IMR-90 (cell line): Measurements from ENCODE around the gene SOS1. TPM values are rescaled to one million over a fixed set of nuclear protein-coding genes. Genes with fewer than 3 reads are reported as not detected.

ENCODE experiments used
- ATAC-seq: fragments of 200-7000 bp; cut with Tn5 transposase; 2 replicates; pipeline ENCODE4 v1.9.1; 2020; ENCODE audit warnings: low read depth, mild to moderate bottlenecking, moderate library complexity
- BruUV-seq: library from RNA; stranded (reverse); fragments of 400-500 nt; replicated peaks from 2 replicates; lab custom pipeline; 2021; lab: Mats Ljungman, UMichigan
- CTCF ChIA-PET: fragments of 300-600 bp; formaldehyde crosslinking; extraction: SDS; loops from one replicate; lab custom pipeline; 2021; ENCODE audit warnings: antibody characterized with exemption; lab: Yijun Ruan, JAX
- POLR2A ChIA-PET: fragments of 300-600 bp; sonication (Branson Sonifier 250); formaldehyde crosslinking; loops from one replicate; lab custom pipeline; 2022; ENCODE audit warnings: antibody characterized with exemption; ENCODE audit not compliant: unreplicated experiment; lab: Charles Lee
- DNase-seq: peaks from one replicate; pipeline ENCODE4 v3.0.0; 2013
- H2AFZ ChIP-seq: replicated peaks from 2 replicates; pipeline ENCODE3; 2013; ENCODE audit warnings: low read length, mild to moderate bottlenecking; ENCODE audit not compliant: poor library complexity
- H2AK5ac ChIP-seq: 2 replicates; pipeline ENCODE4 v1.6.1; 2013; ENCODE audit warnings: low read depth, low read length, inconsistent platforms
- H2AK9ac ChIP-seq: replicated peaks from 2 replicates; pipeline ENCODE3; 2013; ENCODE audit warnings: mild to moderate bottlenecking, low read depth, low read length, moderate library complexity; ENCODE audit not compliant: poor library complexity
- H2BK120ac ChIP-seq: 2 replicates; pipeline ENCODE4 v1.6.1; 2013; ENCODE audit warnings: low read depth, low read length, inconsistent platforms
- H2BK15ac ChIP-seq: 3 replicates; pipeline ENCODE4 v1.6.1; 2013; ENCODE audit warnings: low read depth, low read length, inconsistent platforms
- H2BK20ac ChIP-seq: 2 replicates; pipeline ENCODE4 v1.6.1; 2013; ENCODE audit warnings: low read depth, mild to moderate bottlenecking, inconsistent platforms, low read length, moderate library complexity
- H2BK5ac ChIP-seq: 2 replicates; pipeline ENCODE4 v1.6.1; 2013; ENCODE audit warnings: mild to moderate bottlenecking, low read depth, low read length, inconsistent platforms; ENCODE audit not compliant: poor library complexity, severe bottlenecking
- H3K14ac ChIP-seq: replicated peaks from 2 replicates; pipeline ENCODE4 v1.6.1; 2013; ENCODE audit warnings: low read depth, low read length, inconsistent platforms
- H3K18ac ChIP-seq: 2 replicates; pipeline ENCODE4 v1.6.1; 2013; ENCODE audit warnings: low read depth, low read length, control low read depth
- H3K23ac ChIP-seq: 2 replicates; pipeline ENCODE4 v1.6.1; 2013; ENCODE audit warnings: low read depth, low read length, inconsistent platforms
- H3K27ac ChIP-seq: 2 replicates; pipeline ENCODE4 v1.5.1; 2013; ENCODE audit warnings: mild to moderate bottlenecking, control low read depth, low read length; ENCODE audit not compliant: insufficient read depth
- H3K27me3 ChIP-seq: 2 replicates; pipeline ENCODE4 v1.6.1; 2013; ENCODE audit warnings: low read length; ENCODE audit not compliant: control insufficient read depth, insufficient read depth
- H3K36me3 ChIP-seq: 2 replicates; pipeline ENCODE4 v1.6.1; 2013; ENCODE audit warnings: low read length, mixed read lengths; ENCODE audit not compliant: control insufficient read depth, insufficient read depth
- H3K4ac ChIP-seq: 2 replicates; pipeline ENCODE4 v1.6.1; 2013; ENCODE audit warnings: low read depth, low read length, inconsistent platforms
- H3K4me1 ChIP-seq: 2 replicates; pipeline ENCODE4 v1.6.1; 2013; ENCODE audit warnings: low read length, mixed read lengths; ENCODE audit not compliant: control insufficient read depth, insufficient read depth
- H3K4me2 ChIP-seq: 2 replicates; pipeline ENCODE4 v1.6.1; 2013; ENCODE audit warnings: low read depth, mild to moderate bottlenecking, control low read depth, low read length, moderate library complexity
- H3K4me3 ChIP-seq: 2 replicates; pipeline ENCODE4 v1.5.1; 2013; ENCODE audit warnings: low read depth, mild to moderate bottlenecking, control low read depth, low read length, moderate library complexity; ENCODE audit not compliant: insufficient read depth
- H3K56ac ChIP-seq: 2 replicates; pipeline ENCODE4 v1.6.1; 2013; ENCODE audit warnings: low read length, inconsistent platforms; ENCODE audit not compliant: insufficient read depth; ENCODE audit errors: extremely low read depth
- H3K79me1 ChIP-seq, 2 experiments: 2 replicates each; pipeline ENCODE4 v1.6.1; 2013; ENCODE audit warnings: low read length in 2 of 2, inconsistent platforms in 1 of 2, low read depth in 1 of 2
- H3K9ac ChIP-seq: 2 replicates; pipeline ENCODE4 v1.6.1; 2013; ENCODE audit warnings: low read depth, low read length, control low read depth
- H3K9me1 ChIP-seq: 2 replicates; pipeline ENCODE4 v1.6.1; 2013; ENCODE audit warnings: low read length, inconsistent platforms; ENCODE audit not compliant: insufficient read depth
- H3K9me3 ChIP-seq: 2 replicates; pipeline ENCODE4 v1.6.1; 2013; ENCODE audit warnings: low read length; ENCODE audit not compliant: control insufficient read depth, insufficient read depth
- H4K20me1 ChIP-seq: 2 replicates; pipeline ENCODE4 v1.6.1; 2013; ENCODE audit warnings: low read length, inconsistent platforms; ENCODE audit not compliant: insufficient read depth
- H4K5ac ChIP-seq: 2 replicates; pipeline ENCODE4 v1.6.1; 2013; ENCODE audit warnings: mild to moderate bottlenecking, low read depth, low read length, control low read depth
- H4K8ac ChIP-seq, 2 experiments: 2 replicates each; pipeline ENCODE4 v1.6.1; 2013; ENCODE audit warnings: low read depth in 2 of 2, low read length in 2 of 2, control low read depth in 1 of 2, inconsistent platforms in 1 of 2
- H4K91ac ChIP-seq: 2 replicates; pipeline ENCODE4 v1.6.1; 2013; ENCODE audit warnings: low read depth, low read length, inconsistent platforms; ENCODE audit not compliant: insufficient read depth
- POLR2A ChIP-seq: IDR thresholded peaks from 2 replicates; pipeline ENCODE4 v1.6.1; 2012; ENCODE audit warnings: mild to moderate bottlenecking, low read depth, low read length
- RFX5 ChIP-seq: IDR thresholded peaks from 2 replicates; pipeline ENCODE4 v1.8.0; 2012; ENCODE audit warnings: low read depth, mild to moderate bottlenecking, low read length, moderate library complexity
- dilution Hi-C: fragments of 300-500 bp; cut with HindIII; formaldehyde crosslinking; loops from one replicate; pipeline ENCODE4 v1.14.3; 2018; ENCODE audit warnings: low sequenced_read_pairs; ENCODE audit not compliant: unreplicated experiment
- in situ Hi-C: fragments of 300-500 bp; cut with MboI; formaldehyde crosslinking; loops from 3 replicates; pipeline ENCODE4 v1.14.3; 2019; ENCODE audit warnings: low sequenced_read_pairs, inconsistent platforms, mixed read lengths
- intact Hi-C: fragments of 100-400 bp; cut with micrococcal nuclease; formaldehyde crosslinking; loops from 2 replicates; pipeline ENCODE4 v1.10.0; 2022
- polyA plus RNA-seq, 3 experiments: library from polyadenylated mRNA; depleted of rRNA; stranded (reverse); fragments of >200 nt; gene quantifications; 2 replicates each; pipeline ENCODE4 v1.2.3, GENCODE V29; 2012; ENCODE audit warnings: low replicate concordance in 1 of 3
- total RNA-seq: library from RNA; depleted of rRNA; stranded (reverse); fragments of >200 nt; gene quantifications from 2 replicates; pipeline ENCODE4 v1.2.3, GENCODE V29; 2012

SOS1 gene
- total and polyA plus RNA-seq, 2 of the 4 experiments (the other 2 are of a cell fraction): 8.2 to 11.2 TPM

DNA sequence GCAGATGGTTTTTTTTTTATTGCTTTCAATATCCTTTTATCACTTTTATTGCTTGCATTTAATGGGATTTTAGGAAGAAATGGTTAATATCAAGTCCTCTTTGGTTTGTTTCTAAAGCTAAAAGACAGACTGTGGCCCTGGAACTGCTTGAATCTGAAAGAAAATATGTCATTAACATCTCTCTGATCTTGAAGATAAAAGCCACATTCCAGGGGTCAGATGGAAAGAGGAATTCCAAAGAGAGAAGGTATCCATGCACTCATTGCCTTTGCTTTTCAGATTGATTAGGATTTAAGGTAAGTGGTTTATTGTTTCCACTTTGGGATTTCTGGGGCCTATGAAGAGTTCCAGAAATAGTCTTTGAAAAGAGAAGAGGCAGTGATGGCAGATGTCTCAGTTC lies 177.1 kb downstream of the SOS1 start:
- in situ Hi-C loops: loop anchor here (10.0 kb wide), 1 partner anchor 281 kb away; no protein-coding TSS in a partner anchor
- H3K56ac ChIP-seq: no peak overlapping the region
- no peak overlapping the region for H3K18ac ChIP-seq
- H3K4me1 ChIP-seq: 0 out of 2 replicates have a peak, but pooled peaks cover 2% of the 10 kb centered on the region
- H2BK15ac ChIP-seq: no peak overlapping the region
- no peak overlapping the region for H2BK120ac ChIP-seq
- H3K27ac ChIP-seq: no peak overlapping the region
- no peak overlapping the region for H3K4me3 ChIP-seq
- no peak overlapping the region for H2AK5ac ChIP-seq
- no TSS peak for BruUV-seq
- H3K9me1 ChIP-seq: no peaks in the 10 kb centered on the region
- H2AK9ac ChIP-seq: no peak overlapping the region
- H3K23ac ChIP-seq: no peak overlapping the region
- H3K4ac ChIP-seq: no peak overlapping the region
- no peak overlapping the region for H2BK5ac ChIP-seq
- no peak overlapping the region for H2BK20ac ChIP-seq
- no peaks in the 10 kb centered on the region for H3K9me3 ChIP-seq
- H3K14ac ChIP-seq: no peak overlapping the region
- intact Hi-C loops: no loop called here
- H4K91ac ChIP-seq: no peak overlapping the region
- no peak overlapping the region for H4K5ac ChIP-seq
- CTCF ChIA-PET: interaction anchor here (0.6 kb wide), 1 partner anchor 1644 kb away, joined by 3 read pairs; no protein-coding TSS in a partner anchor
- POLR2A ChIA-PET: no interaction called here
- H3K27me3 ChIP-seq: no peaks in the 10 kb centered on the region; the same call in 1 of the 2 replicates
- H4K20me1 ChIP-seq: 0 out of 2 replicates have a peak, but pooled peaks cover 4% of the 10 kb centered on the region
- dilution Hi-C loops: no loop called here
- no peak overlapping the region for H2AFZ ChIP-seq
- TF ChIP-seq RFX5 (no peak), POLR2A (no peak)
- no peak overlapping the region for H3K4me2 ChIP-seq
- H4K8ac ChIP-seq: no peak overlapping the region
- ATAC-seq (no peak), DNase-seq (no peak)
- H3K36me3 ChIP-seq: no peaks in the 10 kb centered on the region
- no peak overlapping the region for H3K9ac ChIP-seq
- H3K79me1 ChIP-seq: no peaks in the 10 kb centered on the region
